Chondrocyte (in vitro differentiated cells): ENCODE results near the gene CST9L. TPM values are rescaled to one million over a fixed set of nuclear protein-coding genes. Genes with fewer than 3 reads are reported as not detected.

Experiments used
- DNase-seq: peaks from one replicate; pipeline ENCODE4 v3.0.0; 2021; ENCODE audit warnings: mixed read lengths, low spot score
- H3K27ac Mint-ChIP-seq: one replicate; pipeline ENCODE4 v1.8.0; 2021; ENCODE audit warnings: mild to moderate bottlenecking, moderate library complexity, mixed read lengths; ENCODE audit not compliant: unreplicated experiment
- H3K27me3 Mint-ChIP-seq: 2 replicates; pipeline ENCODE4 v1.8.0; 2021; ENCODE audit warnings: low read depth, mixed read lengths
- H3K36me3 Mint-ChIP-seq: 2 replicates; pipeline ENCODE4 v1.8.0; 2021; ENCODE audit warnings: low read depth, mixed read lengths
- H3K4me1 Mint-ChIP-seq: 2 replicates; pipeline ENCODE4 v1.8.0; 2021; ENCODE audit warnings: low read depth, mild to moderate bottlenecking, mixed read lengths
- H3K4me3 Mint-ChIP-seq: one replicate; pipeline ENCODE4 v1.8.0; 2021; ENCODE audit warnings: mild to moderate bottlenecking, moderate library complexity, mixed read lengths; ENCODE audit not compliant: unreplicated experiment
- H3K9me3 Mint-ChIP-seq: 2 replicates; pipeline ENCODE4 v1.8.0; 2021; ENCODE audit warnings: low read depth, mixed read lengths
- CTCF ChIP-seq: fragments of 200-600 bp; sonication (generic); IDR thresholded peaks from 2 replicates; pipeline ENCODE4 v1.5.0; 2021; ENCODE audit warnings: antibody characterized with exemption, mild to moderate bottlenecking, moderate library complexity
- total RNA-seq: library from RNA; stranded (reverse); gene quantifications from 3 replicates; pipeline ENCODE4 v1.2.1, GENCODE V29; 2021

The CST9L gene
- total RNA-seq, 1 donor from 2014 or later: not detected

GRCh38 chr20:23608251-23608846 is 40.1 kb upstream of the CST9L start:
- Mint-ChIP-seq H3K27me3 (no peaks in the 10 kb centered on the region), H3K9me3 (no peaks in the 10 kb centered on the region), H3K4me3 (no peak overlapping the region), H3K27ac (no peak overlapping the region), H3K4me1 (peaks cover 12% of the 10 kb centered on the region), H3K36me3 (no peaks in the 10 kb centered on the region)
- no peak for DNase-seq
- no peak for TF ChIP-seq CTCF

- Mint-ChIP-seq H3K9me3 (no peaks in the 10 kb centered on the region), H3K4me3 (no peak overlapping the region), H3K36me3 (no peaks in the 10 kb centered on the region), H3K27me3 (no peaks in the 10 kb centered on the region), H3K27ac (no peak overlapping the region), H3K4me1 (peaks cover 12% of the 10 kb centered on the region)
- TF ChIP-seq CTCF: no peak
- no peak for DNase-seq
These were observed 39.4 kb upstream of the CST9L start for GRCh38 chr20:23607497-23608245.

GRCh38 chr20:23606652-23607049 is 38.4 kb upstream of the CST9L start:
- peak; percentile 93 for TF ChIP-seq CTCF
- Mint-ChIP-seq H3K27ac (no peak overlapping the region), H3K9me3 (no peaks in the 10 kb centered on the region), H3K36me3 (no peaks in the 10 kb centered on the region), H3K27me3 (no peaks in the 10 kb centered on the region), H3K4me3 (no peak overlapping the region), H3K4me1 (peaks cover 12% of the 10 kb centered on the region)
- DNase-seq: no peak

GRCh38 chr20:23605867-23606651 is 37.8 kb upstream of the CST9L start, which contains the start of gene CST9:
Gene CST9 (minus strand): TSS chr20:23605917. CDS start chr20:23605864, 53 bp downstream.
- no peak for TF ChIP-seq CTCF
- no peak for DNase-seq
- H3K4me3 Mint-ChIP-seq: no peak within 1 kb of the TSS
- no peaks in the 10 kb centered on the region for H3K9me3 Mint-ChIP-seq
- no peak within 1 kb of the TSS for H3K27ac Mint-ChIP-seq
- H3K27me3 Mint-ChIP-seq: no peaks in the 10 kb centered on the region
- H3K4me1 Mint-ChIP-seq: peaks cover 12% of the 10 kb centered on the region
- H3K36me3 Mint-ChIP-seq: no peaks in the 10 kb centered on the region

- H3K27me3 Mint-ChIP-seq: no peaks in the 10 kb centered on the region
- H3K4me3 Mint-ChIP-seq: no peak overlapping the region
- H3K4me1 Mint-ChIP-seq: peaks cover 12% of the 10 kb centered on the region
- no peaks in the 10 kb centered on the region for H3K9me3 Mint-ChIP-seq
- DNase-seq: no peak
- no peaks in the 10 kb centered on the region for H3K36me3 Mint-ChIP-seq
- TF ChIP-seq CTCF: no peak
- H3K27ac Mint-ChIP-seq: no peak overlapping the region
These were observed 36.0 kb upstream of the CST9L start for GRCh38 chr20:23604306-23604705.
